ENCODE results near the gene SPAST. TPM values are rescaled to one million over a fixed set of nuclear protein-coding genes. Genes with fewer than 3 reads are reported as not detected.

The SPAST gene
- total and polyA plus RNA-seq, 2 of the 13 experiments (the other 11 are each of a cell fraction or from before 2014, with no cell fraction given) = 11.5 to 40.4 TPM

GRCh38 chr2:32063310-32064020 lies at the start of gene SPAST (continued):
- TF ChIP-seq ATF7 (IDR thresholded peaks at IDR 0.05) = no peak
- TF ChIP-seq ATF7 (CRISPR knock-in tag; IDR thresholded peaks at IDR 0.05) = no peak; the same call in 1 of the 2 replicates
- TF ChIP-seq DMAP1 (CRISPR knock-in tag; IDR thresholded peaks at IDR 0.05) = peak; percentile 89
- TF ChIP-seq KMT2B (CRISPR knock-in tag; IDR thresholded peaks at IDR 0.05) = peak; percentile 96
- TF ChIP-seq ZFP36L2 (CRISPR knock-in tag; IDR thresholded peaks at IDR 0.05) = no peak
- TF ChIP-seq ZNF580 (CRISPR knock-in tag; IDR thresholded peaks at IDR 0.05; ENCODE audit: borderline replicate concordance, low read depth) = peak; percentile 64; the same call in 1 of the 2 replicates
- TF ChIP-seq ZNF24 (IDR thresholded peaks at IDR 0.05) = no peak
- no peak for TF ChIP-seq GRHL1 (CRISPR knock-in tag; conservative IDR thresholded peaks at IDR 0.05)
- TF ChIP-seq NR3C1 (CRISPR knock-in tag; IDR thresholded peaks at IDR 0.05) = no peak
- TF ChIP-seq PAXIP1 (CRISPR knock-in tag; conservative IDR thresholded peaks at IDR 0.05) = peak; percentile 79
- TF ChIP-seq ZNF878 (CRISPR knock-in tag; IDR thresholded peaks at IDR 0.05) = peak; percentile 85; the same call in 1 of the 2 replicates
- TF ChIP-seq SMARCC2 (IDR thresholded peaks at IDR 0.05) = no peak
- TF ChIP-seq TEF (CRISPR knock-in tag; IDR thresholded peaks at IDR 0.05) = no peak; the same call in 1 of the 2 replicates
- peak; percentile 95 for TF ChIP-seq CREM (IDR thresholded peaks at IDR 0.05)
- 0 out of 2 replicates have a peak, but pooled peaks have one; percentile 22 for TF ChIP-seq CREM (CRISPR knock-in tag; IDR thresholded peaks at IDR 0.05)
- TF ChIP-seq HDAC1 (CRISPR knock-in tag; IDR thresholded peaks at IDR 0.05) = peak; percentile 64
- TF ChIP-seq PCBP2 (optimal IDR thresholded peaks at IDR 0.05; ENCODE audit: low read depth, low read length, poor library complexity, severe bottlenecking) = no peak
- TF ChIP-seq ZNF687 (CRISPR knock-in tag; IDR thresholded peaks at IDR 0.05) = peak; percentile 88
- peak; percentile 75 for TF ChIP-seq XBP1 (CRISPR knock-in tag; IDR thresholded peaks at IDR 0.05)
- TF ChIP-seq MED8 (CRISPR knock-in tag; IDR thresholded peaks at IDR 0.05; ENCODE audit: insufficient replicate concordance) = no peak

All from HepG2 (cell line).